NCI-H1436 treated with DMSO at 0.1 percent for 48 hours (cell line): Measurements from ENCODE around the gene FGF22.

Experiments used
- DNase-seq: peaks from one replicate; lab custom pipeline; 2025; lab: John Stamatoyannopoulos, UW

FGF22 gene

GRCh38 chr19:644363-644762, 4.7 kb downstream of the FGF22 start:
- no peak for DNase-seq

DNA sequence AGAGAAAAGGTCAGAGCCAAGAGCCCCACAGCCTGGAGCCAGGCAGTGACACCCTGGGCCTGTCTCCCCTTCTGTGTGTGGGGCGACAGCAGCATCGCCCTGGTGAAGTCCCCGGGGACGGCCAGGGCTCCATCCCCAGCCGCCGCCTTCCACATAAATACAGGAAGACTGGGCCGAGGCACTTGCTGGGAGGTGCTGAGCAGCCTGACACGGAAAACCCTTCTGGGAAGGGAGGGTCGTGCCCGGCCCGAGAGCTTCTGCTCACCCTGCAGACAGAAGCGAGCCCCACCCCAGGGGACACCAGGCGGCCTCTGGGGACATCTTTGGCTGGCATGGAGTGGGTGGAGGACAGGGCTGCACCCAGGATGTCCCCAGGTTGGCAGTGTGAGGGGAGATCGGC, 5.1 kb downstream of the FGF22 start:
- DNase-seq = no peak

DNA sequence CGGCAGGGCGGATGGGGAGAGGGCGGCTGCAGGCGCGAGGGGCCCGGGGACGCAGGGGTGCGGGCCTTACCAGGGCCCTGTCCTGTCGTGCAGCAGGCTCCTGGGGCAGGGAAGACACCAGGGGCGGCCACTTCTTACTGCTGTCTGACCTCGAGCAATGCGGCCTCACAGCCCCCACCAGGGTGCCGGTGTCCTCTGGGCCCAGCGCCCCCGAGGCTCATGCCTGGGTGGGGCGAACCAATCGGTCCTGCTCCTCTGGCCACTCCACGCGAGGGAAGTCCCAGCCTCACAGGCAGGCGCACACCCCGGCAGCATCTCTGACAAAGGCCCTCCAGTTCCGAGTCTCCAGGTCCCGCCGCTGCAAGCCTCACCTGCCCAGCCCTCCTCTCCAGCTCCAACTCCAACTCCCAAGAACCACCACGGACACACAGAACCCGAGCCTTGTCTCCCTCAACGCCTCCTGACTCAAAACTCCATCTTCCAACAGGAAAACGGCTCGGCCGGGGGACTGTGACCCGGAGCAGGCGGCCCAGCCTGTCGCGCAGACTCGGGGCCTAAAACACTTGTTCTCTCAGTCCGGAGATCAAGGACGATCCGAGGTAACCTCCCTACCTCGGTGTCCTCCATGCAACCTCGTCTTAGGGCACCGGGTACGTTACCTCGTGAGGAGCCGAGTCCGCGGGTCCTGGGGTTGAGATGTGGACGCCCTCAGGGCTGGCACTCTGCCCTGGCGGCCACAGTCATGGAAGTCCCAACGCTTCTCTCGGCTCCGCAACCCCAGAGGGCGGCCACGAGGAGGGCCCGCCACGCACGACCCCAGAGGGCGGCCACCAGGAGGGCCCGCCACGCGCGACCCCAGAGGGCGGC, 6.5 kb downstream of the FGF22 start:
- no peak for DNase-seq

GRCh38 chr19:646779-647565, 7.3 kb downstream of the FGF22 start:
- DNase-seq = no peak

- DNase-seq = no peak
Observed at GRCh38 chr19:647566-648284, 8.0 kb downstream of the FGF22 start.

GRCh38 chr19:648305-648704, 8.6 kb downstream of the FGF22 start:
- no peak for DNase-seq

GRCh38 chr19:648904-649801, 9.5 kb downstream of the FGF22 start:
- DNase-seq = no peak

DNA sequence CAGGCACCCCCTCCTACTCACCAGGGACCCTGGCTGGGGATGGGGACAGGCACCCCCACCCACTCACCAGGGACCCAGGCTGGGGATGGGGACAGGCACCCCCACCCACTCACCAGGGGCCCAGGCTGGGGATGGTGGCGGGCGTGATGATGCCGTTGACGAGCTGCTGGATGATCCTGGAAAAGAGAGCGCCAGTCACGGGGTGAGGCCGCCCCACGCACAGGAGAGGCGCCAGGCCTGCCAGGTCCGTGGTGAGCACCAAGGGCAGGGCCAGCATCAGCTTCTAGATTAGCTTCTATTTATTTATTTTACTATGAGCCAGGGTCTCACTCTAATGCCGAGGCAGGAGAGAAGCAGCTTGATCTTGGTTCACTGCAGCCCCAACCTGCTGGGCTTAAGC, 10.4 kb downstream of the FGF22 start:
- DNase-seq = no peak

DNA sequence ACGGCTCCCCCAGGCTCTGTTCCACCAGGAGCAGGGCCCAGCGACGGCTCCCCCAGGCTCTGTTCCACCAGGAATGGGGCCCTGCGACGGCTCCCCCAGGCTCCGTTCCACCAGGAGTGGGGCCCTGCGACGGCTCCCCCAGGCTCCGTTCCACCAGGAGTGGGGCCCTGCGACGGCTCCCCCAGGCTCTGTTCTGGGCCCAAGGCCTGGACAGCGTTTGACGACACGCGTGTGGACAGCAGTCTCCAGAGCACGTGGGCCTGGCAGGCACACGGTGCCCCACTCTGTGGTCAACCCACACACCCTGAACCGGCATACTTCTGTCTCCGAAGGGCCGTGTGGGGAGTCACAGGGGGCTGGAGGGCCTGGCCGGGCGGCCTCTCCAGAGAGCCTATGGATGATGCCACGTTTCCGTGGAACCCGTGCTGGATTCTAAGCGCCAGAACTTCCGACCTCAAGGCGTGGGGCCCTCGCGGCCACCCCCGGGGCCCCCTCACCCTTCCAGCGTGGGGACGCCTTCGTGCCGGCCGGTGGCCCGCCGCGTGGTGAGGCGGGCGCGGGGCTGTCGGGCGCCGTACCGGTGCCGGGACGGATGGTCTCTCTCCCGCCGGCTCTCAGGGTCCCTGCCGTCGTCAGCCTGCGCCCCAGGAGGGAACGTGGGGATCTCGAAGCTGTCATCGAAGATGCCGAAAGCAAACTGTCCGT, 11.6 kb downstream of the FGF22 start:
- no peak for DNase-seq

GRCh38 chr19:651991-652390, 12.3 kb downstream of the FGF22 start:
- DNase-seq = no peak

- no peak for DNase-seq
Observed at GRCh38 chr19:652467-653389, 13.0 kb downstream of the FGF22 start.

GRCh38 chr19:653425-653824, 13.7 kb downstream of the FGF22 start:
- no peak for DNase-seq

GRCh38 chr19:655691-656090, 16.0 kb downstream of the FGF22 start:
- no peak for DNase-seq

- no peak for DNase-seq
Observed at GRCh38 chr19:656751-657559, 17.3 kb downstream of the FGF22 start.

- DNase-seq = no peak
Observed at GRCh38 chr19:657611-658010, 17.9 kb downstream of the FGF22 start.

DNA sequence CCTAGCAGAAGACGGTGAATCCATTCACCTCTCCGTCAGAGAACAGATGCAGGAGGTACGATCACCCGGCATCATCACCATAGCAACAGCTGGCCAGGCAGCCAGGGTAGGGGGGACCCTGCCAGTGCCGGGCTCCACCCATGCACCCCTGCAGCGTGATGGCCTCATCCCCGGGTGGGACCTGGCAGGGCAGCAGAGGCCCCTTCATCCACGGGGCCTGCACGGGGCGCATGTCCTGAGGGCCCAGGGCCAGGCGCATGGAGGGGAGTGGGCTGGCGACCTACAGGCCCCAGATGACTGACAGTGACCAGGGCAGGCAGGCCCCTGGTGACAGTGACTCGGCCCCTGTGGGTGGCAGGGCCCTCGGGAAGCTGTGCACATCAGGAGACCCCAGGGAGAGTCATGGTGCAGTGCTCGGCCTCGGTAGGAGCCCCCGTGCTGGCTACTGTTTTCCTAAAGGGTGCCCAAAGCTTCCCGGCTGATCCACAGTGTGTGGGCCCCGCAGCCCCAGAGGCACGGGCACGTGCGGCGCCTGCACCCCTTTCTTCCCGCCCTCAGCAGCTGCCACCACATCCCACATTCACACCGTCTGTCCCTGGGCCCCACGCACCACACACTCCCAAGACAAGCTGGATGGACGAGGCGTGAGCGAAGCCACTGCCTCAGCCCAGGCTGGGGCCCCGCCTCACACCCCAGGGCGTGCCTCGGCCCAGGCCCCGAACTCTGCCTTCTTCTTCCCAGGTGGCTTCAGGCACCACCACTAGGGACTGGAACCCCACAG, 18.6 kb downstream of the FGF22 start:
- DNase-seq = no peak

DNA sequence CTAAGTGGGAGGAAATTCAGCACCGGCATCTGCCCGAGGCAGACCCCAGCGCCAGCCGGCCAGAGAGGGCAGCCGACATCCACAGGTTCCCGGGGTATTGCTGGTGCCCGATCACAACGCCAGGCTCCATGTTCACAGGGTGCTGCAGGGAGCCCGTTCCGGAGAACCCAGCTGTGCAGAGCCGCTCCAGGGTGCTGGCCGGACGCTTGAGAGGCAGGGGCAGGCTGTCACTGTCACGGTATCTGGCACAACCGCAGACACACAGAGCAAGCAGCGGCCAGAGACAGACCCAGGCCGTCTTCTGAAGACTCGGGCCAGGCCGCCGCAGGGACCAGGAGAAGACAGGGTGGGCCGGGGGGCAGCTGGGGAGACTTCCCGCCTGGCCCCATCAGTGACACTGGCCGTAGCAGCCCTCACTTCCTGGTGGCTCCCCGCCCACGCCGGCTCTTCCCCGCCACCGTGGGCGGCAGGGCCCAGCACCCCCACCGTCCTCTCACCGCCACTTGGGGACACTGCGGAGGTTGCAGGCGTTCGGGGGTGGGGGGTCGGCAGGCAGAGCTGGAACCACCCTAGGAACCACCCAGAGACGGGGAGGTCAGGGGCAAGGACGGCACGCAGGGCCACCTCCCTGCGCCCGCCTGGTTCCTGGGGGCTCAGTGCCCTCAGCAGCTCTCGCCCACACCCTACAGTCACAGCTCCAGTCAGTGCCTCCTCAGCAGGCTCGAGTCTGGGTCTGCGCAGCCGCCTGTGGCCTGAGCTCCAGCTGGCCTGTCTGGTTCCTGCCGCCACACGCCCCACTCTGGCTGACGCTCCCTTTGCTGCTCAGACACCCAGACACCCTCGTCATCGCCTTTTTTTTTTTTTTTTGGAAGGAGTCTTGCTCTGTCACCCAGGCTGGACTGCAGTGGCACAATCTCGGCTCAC, 19.5 kb downstream of the FGF22 start:
- DNase-seq = no peak
